Immature natural killer cell (primary cell): Measurements from ENCODE around the gene STK32C. TPM values are rescaled to one million over a fixed set of nuclear protein-coding genes. Genes with fewer than 3 reads are reported as not detected.

Experiments used
- DNase-seq, 3 donors: peaks; one replicate each; pipeline ENCODE4 v3.0.0; 2022; ENCODE audit warnings: mixed read lengths in 1 of 3
- H3K27ac Mint-ChIP-seq, 6 donors: one replicate each; pipeline ENCODE4 v1.8.0; 2020; ENCODE audit warnings: mixed read lengths in 6 of 6, mild to moderate bottlenecking in 5 of 6, inconsistent platforms in 4 of 6, moderate library complexity in 3 of 6
- H3K27me3 Mint-ChIP-seq, 3 donors: one replicate each; pipeline ENCODE4 v1.8.0; 2020 to 2021; ENCODE audit warnings: low read depth in 3 of 3, mild to moderate bottlenecking in 3 of 3, mixed read lengths in 3 of 3, moderate library complexity in 3 of 3, inconsistent platforms in 1 of 3
- H3K36me3 Mint-ChIP-seq, 3 donors: one replicate each; pipeline ENCODE4 v1.8.0; 2020; ENCODE audit warnings: mixed read lengths in 3 of 3, inconsistent platforms in 2 of 3, mild to moderate bottlenecking in 2 of 3
- H3K4me1 Mint-ChIP-seq, 2 donors: one replicate each; pipeline ENCODE4 v1.8.0; 2020; ENCODE audit warnings: inconsistent platforms in 2 of 2, mild to moderate bottlenecking in 2 of 2, mixed read lengths in 2 of 2, moderate library complexity in 1 of 2
- H3K4me3 Mint-ChIP-seq, 5 donors: one replicate each; pipeline ENCODE4 v1.8.0; 2020; ENCODE audit warnings: mild to moderate bottlenecking in 5 of 5, mixed read lengths in 5 of 5, inconsistent platforms in 3 of 5, moderate library complexity in 3 of 5
- H3K9me3 Mint-ChIP-seq, 6 donors: one replicate each; pipeline ENCODE4 v1.8.0; 2020; ENCODE audit warnings: mild to moderate bottlenecking in 6 of 6, mixed read lengths in 6 of 6, inconsistent platforms in 4 of 6, moderate library complexity in 3 of 6
- polyA plus RNA-seq, 3 donors: library from polyadenylated mRNA; unstranded; fragments of 300-500 nt; fragmentation: Illumina TruSeq; gene quantifications; one replicate each; pipeline ENCODE4 v1.2.3, GENCODE V29; 2021

The STK32C gene
- polyA plus RNA-seq, 3 donors from 2014 or later: 6.3 to 14.2 (median 13.7) TPM

DNA sequence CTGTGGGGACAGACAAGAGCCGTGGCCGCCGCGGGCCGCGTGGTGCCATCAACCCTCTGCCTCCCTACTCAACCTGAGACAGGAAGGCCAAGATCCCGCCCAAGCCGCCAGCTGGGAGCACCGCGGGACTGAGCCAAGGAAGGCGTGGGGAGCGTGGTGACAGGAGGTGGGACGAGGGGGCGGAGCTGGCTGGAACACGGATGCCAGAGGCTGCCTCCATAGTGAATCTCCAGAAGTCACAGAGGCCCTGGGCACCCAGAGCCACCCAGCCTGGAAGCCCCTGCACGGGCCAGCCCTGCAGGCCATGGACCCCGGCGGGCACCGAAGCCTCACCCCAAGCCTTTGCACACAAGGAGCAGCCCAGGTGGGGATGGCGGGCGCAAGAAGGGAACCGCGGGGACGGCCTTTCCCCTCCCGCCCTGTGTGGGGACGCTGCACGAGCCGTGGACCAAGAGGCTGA lies 139.1 kb downstream of the STK32C start:
- DNase-seq: no peak
- Mint-ChIP-seq H3K4me3 (no peak overlapping the region), H3K9me3 (no peaks in the 10 kb centered on the region), H3K4me1 (peaks cover 0 to 9% of the 10 kb centered on the region in 2 donors), H3K27ac (no peak overlapping the region), H3K27me3 (peaks cover 4 to 7% (median 7%) of the 10 kb centered on the region in 3 donors), H3K36me3 (no peaks in the 10 kb centered on the region)

DNA sequence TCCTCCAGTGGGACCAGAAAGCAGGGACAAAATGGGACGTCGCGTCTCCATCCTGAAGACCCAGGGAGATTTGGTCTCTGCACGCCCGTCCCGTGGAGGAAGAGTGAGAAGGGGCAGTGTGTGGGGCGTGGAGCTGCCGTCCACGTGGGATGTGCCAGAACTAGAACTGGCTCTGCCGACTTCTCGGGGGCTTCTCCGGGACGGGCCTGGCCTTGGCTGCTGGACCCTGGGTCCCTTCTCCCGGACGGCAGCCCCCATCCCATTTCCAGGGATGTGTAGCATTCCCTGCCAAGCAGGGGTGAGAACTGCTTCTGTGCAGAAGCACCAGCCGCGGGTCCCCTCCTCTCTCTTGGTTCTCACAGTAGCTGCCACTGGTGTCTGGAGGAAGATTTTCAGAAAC lies 139.8 kb downstream of the STK32C start:
- H3K4me3 Mint-ChIP-seq: no peak overlapping the region
- H3K4me1 Mint-ChIP-seq: peaks cover 0 to 7% of the 10 kb centered on the region in 2 donors
- no peak overlapping the region for H3K27ac Mint-ChIP-seq
- H3K27me3 Mint-ChIP-seq: peaks cover 0 to 3% (median 3%) of the 10 kb centered on the region in 3 donors
- DNase-seq: no peak
- no peaks in the 10 kb centered on the region for H3K36me3 Mint-ChIP-seq
- H3K9me3 Mint-ChIP-seq: no peaks in the 10 kb centered on the region

DNA sequence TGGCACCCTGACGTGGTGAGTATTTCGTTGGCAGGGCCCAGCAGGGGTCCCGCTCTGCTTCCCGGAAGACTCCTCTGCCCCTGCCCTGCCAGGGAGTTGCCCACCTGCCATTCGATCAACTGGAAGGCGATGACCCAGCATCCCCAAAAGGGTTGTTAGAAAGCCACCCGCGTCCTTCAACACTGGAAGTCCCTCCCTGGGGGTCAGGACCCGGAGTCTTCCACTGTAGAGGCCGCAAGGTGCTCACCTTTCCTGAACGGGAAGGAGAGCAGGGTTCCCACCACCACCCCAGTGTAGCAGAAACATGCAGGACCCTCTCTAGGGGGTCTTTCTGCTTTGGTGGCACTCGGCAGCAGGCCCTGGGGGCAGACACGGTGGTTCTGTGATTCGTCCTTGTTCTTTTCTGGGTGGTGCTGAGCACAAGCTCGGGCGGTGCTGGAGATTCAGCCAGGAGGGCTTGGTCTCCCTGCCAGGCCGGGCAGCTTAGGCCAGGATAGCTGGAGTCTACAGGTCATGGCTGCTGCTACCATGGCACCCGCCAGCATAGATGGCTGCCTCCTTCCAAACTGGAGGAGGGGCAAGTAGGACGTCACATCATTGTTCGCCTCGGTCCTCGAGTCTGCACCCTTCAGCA lies 140.6 kb downstream of the STK32C start:
- H3K27me3 Mint-ChIP-seq: peaks cover 0 to 7% (median 3%) of the 10 kb centered on the region in 3 donors
- no peak overlapping the region for H3K27ac Mint-ChIP-seq
- peaks cover 7 to 12% of the 10 kb centered on the region in 2 donors for H3K4me1 Mint-ChIP-seq
- DNase-seq: no peak
- H3K36me3 Mint-ChIP-seq: no peaks in the 10 kb centered on the region
- peaks cover 0 to under 1% (median 0%) of the 10 kb centered on the region in 6 donors for H3K9me3 Mint-ChIP-seq
- H3K4me3 Mint-ChIP-seq: no peak overlapping the region

DNA sequence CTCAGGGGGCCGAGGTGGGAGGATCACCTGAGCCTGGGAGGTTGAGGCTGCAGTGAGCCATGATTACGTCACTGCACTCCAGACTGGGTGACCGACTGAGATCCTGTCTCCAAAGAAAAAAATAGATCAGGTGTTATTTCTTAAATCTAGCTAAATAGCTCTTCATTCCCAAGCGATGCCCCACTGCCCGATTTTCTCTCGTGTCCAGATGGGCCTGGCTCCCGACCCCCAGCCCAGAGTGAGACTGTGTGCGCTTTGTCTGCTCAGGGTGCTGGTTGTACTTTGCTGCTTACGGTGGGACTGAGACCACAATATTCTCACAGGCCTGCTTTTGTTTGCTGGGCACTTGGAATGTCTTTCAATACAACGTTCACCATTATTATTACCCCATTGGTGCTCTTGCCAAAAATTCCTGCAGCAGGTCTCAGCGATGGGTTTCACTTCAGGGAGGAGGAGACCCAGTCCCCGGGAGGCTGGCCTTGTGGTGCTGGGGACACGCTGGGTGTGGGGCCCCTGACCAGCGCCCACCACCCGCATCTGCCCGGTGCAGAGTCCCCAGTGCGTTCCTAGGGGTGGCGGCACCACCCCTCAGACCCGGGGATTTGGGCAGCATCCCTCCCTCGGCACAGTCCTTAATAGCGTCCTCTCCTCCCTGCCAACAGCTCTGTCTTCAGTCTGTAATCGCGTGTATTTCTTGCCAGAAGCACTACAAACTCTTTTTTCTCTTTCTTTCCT lies 141.4 kb downstream of the STK32C start:
- Mint-ChIP-seq H3K9me3 (peaks cover 0 to 6% (median 2%) of the 10 kb centered on the region in 6 donors), H3K4me3 (no peak overlapping the region), H3K27ac (peak overlapping the region in 1 of 6 donors; percentile 30), H3K36me3 (peaks cover 0 to 3% (median 0%) of the 10 kb centered on the region in 3 donors), H3K4me1 (peaks cover 14 to 18% of the 10 kb centered on the region in 2 donors), H3K27me3 (peaks cover 5 to 13% (median 8%) of the 10 kb centered on the region in 3 donors)
- DNase-seq: no peak

DNA sequence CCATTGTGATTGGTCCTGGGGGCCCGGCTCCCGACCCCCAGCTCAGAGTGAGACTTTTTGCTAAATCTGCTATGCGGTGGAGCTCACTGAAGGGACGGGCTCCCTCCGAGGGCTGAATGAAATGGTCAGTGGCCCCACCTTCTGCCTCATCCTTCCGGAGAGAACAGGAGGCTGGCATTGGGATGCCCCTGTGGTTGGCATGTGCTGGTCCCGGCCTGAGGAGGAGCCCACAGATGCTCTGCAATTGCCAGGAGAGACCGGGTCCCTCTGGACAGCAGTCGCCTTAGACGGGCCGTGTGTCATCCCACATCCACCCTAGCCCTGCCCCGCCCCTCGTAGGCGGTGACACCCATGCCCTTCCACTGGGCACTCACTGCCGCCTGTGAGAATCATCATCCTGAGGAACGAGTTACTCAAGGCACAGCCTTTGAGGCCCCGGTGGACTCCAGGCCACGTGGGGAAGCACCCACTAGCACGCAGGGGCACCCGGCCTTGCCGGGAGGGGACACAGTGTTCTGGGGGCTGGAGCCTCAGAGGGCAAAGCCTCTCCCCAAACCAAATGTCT lies 142.3 kb downstream of the STK32C start:
- H3K4me3 Mint-ChIP-seq: no peak overlapping the region
- peaks cover 0 to 6% (median 3%) of the 10 kb centered on the region in 6 donors for H3K9me3 Mint-ChIP-seq
- H3K27me3 Mint-ChIP-seq: peaks cover 9 to 19% (median 13%) of the 10 kb centered on the region in 3 donors
- H3K27ac Mint-ChIP-seq: no peak overlapping the region
- DNase-seq: no peak
- H3K36me3 Mint-ChIP-seq: peaks cover 0 to 7% (median 0%) of the 10 kb centered on the region in 3 donors
- H3K4me1 Mint-ChIP-seq: peaks cover 19% of the 10 kb centered on the region in 2 donors

DNA sequence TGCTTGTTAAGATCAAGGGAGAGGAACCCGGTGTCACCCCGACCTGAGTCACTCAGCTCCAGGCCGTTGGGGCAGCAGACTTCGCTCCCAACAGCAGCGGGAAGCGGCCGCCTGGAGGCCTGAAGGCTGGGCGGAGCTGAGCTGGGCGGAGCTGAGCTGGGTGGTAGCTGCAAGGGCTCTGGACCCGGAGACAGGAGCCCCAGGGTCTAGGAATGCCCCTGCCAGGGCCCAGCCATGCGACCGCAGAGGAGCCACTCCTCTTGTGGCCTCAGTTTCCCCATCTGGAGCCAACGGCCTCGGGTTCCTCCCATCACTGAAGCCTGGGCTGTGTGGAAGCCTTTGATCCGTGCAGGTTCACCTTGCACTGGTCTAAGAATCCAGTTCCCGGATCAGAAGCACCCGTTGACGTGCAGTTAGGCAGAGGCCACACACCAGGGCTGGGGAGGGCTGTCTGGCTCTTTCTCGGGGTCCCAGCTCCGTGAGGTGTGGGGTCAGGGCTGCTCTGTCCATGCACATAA lies 142.9 kb downstream of the STK32C start:
- DNase-seq: no peak
- H3K4me1 Mint-ChIP-seq: peaks cover 19 to 21% of the 10 kb centered on the region in 2 donors
- H3K4me3 Mint-ChIP-seq: no peak overlapping the region
- peaks cover 0 to 7% (median 0%) of the 10 kb centered on the region in 3 donors for H3K36me3 Mint-ChIP-seq
- peak overlapping the region in 2 of 6 donors; percentile 60 to 61 for H3K27ac Mint-ChIP-seq
- peaks cover under 1 to 7% (median 3%) of the 10 kb centered on the region in 6 donors for H3K9me3 Mint-ChIP-seq
- H3K27me3 Mint-ChIP-seq: peaks cover 11 to 20% (median 13%) of the 10 kb centered on the region in 3 donors

DNA sequence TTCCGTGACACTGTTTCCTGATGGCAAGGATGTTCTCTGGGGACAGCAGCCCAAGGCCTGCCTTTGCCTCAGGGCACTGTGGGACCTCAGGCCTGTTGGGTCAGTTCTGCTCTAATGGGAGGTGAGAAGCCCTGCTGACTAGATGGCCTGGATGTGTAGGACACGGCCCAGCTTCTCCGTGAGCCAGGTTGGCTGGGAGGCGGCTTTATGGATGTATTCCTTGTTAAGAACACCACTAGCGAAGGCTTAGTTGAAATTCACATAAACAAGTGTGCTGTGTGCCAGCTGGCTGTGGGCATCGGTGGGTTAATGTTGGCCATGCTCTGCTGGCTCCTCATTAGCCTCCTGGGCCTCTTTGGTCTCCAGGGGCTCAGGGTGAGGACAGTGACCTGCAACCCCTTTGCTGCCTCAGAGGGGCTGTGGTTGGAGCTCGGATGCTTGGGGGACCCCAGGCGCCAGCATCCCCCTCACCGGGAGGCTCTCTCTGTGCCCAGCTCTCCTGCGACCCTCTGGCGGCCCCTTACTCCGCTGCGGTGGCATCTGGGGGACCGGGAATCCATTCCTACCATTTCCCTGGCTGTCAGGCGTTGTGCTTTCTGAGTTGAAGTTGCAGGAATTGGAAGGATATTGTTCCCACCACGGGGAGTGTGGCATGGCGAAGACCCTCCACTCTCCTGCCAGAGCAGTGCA lies 143.8 kb downstream of the STK32C start:
- Mint-ChIP-seq H3K4me1 (peaks cover 27 to 29% of the 10 kb centered on the region in 2 donors), H3K9me3 (peaks cover 3 to 16% (median 7%) of the 10 kb centered on the region in 6 donors), H3K4me3 (no peak overlapping the region), H3K36me3 (peaks cover 0 to 12% (median 0%) of the 10 kb centered on the region in 3 donors), H3K27me3 (peaks cover 19 to 29% (median 21%) of the 10 kb centered on the region in 3 donors), H3K27ac (peak overlapping the region in 4 of 6 donors; percentile 53 to 85 (median 64))
- no peak for DNase-seq

DNA sequence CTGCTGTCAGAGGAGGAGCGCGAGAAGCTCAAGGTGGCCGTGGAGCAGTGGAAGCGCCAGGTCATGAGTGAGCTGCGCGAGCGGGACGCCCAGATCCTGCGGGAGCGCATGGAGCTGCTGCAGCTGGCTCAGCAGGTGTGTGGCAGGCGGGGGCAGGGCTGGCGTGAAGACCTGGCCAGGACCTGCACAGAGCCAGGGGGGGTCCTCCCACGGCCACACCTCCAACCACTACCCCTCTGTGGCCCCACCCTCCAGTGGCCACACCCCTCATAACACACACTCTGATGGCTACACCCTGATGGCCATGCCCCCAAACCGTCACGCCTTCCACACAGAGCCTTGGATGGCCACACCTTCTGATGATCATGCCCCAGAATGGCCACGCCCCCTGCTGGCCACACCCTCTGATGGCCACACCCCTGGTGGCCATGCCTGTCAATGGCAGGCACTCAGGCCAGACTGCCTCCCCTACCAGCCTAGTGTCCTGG lies 144.4 kb downstream of the STK32C start:
- Mint-ChIP-seq H3K4me3 (peak overlapping the region in 1 of 5 donors; percentile 36), H3K27me3 (peaks cover 23 to 33% (median 23%) of the 10 kb centered on the region in 3 donors), H3K36me3 (peaks cover 0 to 12% (median 0%) of the 10 kb centered on the region in 3 donors), H3K9me3 (peaks cover 3 to 18% (median 7%) of the 10 kb centered on the region in 6 donors), H3K4me1 (peaks cover 31 to 33% of the 10 kb centered on the region in 2 donors), H3K27ac (peak overlapping the region in 4 of 6 donors; percentile 36 to 85 (median 64))
- DNase-seq: peak in 1 of 3 donors; percentile 21

DNA sequence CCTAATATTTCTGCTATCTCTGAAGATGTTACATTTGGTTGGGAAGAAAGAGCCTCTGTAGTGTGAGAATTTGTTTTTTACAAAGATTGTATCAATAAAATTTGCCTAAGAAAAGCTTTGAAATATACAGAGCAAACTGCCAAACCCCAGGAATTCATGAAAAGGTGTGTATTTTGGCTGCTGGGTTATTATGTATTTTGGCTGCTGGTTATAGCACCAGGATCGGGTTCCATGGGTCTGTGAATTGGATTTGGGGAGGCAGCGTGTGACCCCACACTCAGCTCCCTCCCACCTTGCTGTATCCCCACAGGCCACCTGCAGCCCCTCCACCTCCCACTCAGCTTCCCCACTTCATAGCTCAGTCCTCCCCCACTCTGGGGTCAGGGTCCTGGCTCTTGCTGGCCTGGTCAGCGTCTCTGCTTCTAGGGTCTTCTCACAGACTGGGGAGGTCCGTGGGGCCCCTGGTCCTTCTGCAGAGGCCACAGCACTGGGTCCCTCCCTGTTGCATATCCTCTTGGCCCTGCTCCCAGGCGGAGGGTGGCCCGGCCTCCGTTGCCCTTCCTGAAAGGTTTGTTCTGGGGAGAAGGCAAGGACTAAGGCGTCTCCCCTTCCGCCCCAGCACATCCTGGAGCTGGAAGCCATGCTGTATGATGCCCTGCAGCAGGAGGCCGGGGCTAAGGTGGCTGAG lies 145.0 kb downstream of the STK32C start:
- H3K27me3 Mint-ChIP-seq: peaks cover 23 to 37% (median 27%) of the 10 kb centered on the region in 3 donors
- peak overlapping the region; percentile 94 to 99 (median 97) for H3K27ac Mint-ChIP-seq
- peaks cover 35 to 39% of the 10 kb centered on the region in 2 donors for H3K4me1 Mint-ChIP-seq
- peaks cover 0 to 12% (median 0%) of the 10 kb centered on the region in 3 donors for H3K36me3 Mint-ChIP-seq
- DNase-seq: no peak
- H3K4me3 Mint-ChIP-seq: peak overlapping the region in 4 of 5 donors; percentile 66 to 81 (median 74)
- peaks cover 3 to 18% (median 7%) of the 10 kb centered on the region in 6 donors for H3K9me3 Mint-ChIP-seq

DNA sequence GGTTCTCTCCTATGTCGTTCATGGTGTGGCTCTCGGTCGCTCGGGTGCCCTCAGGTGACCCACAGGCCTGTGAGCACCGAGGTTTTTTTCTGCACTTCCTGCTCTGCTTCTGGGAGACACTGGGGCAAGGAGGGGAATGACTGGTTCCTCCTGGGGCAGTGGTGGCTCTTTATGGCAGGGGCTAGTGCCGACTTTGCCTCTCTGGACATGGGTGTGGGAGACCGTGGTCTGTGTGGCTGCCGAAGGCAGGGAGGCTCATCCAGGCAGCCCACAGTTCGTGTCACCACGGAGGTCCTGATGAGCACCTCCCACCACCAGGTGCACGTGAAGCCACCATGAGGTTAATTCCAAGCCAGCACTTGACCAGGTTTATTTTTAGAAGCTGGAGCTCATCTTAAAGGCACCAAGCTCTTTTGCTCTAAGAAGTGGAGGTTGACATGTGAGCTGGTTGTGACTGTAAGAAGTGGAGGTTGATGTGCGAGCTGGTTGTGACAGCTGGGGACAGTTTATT lies 145.7 kb downstream of the STK32C start:
- H3K27me3 Mint-ChIP-seq: peaks cover 23 to 39% (median 27%) of the 10 kb centered on the region in 3 donors
- peak overlapping the region; percentile 94 to 99 (median 97) for H3K27ac Mint-ChIP-seq
- peaks cover 0 to 12% (median 0%) of the 10 kb centered on the region in 3 donors for H3K36me3 Mint-ChIP-seq
- peak overlapping the region; percentile 66 to 83 (median 76) for H3K4me3 Mint-ChIP-seq
- DNase-seq: peak; percentile 22 to 43 (median 24)
- H3K9me3 Mint-ChIP-seq: peaks cover 3 to 18% (median 7%) of the 10 kb centered on the region in 6 donors
- H3K4me1 Mint-ChIP-seq: peaks cover 39 to 43% of the 10 kb centered on the region in 2 donors

DNA sequence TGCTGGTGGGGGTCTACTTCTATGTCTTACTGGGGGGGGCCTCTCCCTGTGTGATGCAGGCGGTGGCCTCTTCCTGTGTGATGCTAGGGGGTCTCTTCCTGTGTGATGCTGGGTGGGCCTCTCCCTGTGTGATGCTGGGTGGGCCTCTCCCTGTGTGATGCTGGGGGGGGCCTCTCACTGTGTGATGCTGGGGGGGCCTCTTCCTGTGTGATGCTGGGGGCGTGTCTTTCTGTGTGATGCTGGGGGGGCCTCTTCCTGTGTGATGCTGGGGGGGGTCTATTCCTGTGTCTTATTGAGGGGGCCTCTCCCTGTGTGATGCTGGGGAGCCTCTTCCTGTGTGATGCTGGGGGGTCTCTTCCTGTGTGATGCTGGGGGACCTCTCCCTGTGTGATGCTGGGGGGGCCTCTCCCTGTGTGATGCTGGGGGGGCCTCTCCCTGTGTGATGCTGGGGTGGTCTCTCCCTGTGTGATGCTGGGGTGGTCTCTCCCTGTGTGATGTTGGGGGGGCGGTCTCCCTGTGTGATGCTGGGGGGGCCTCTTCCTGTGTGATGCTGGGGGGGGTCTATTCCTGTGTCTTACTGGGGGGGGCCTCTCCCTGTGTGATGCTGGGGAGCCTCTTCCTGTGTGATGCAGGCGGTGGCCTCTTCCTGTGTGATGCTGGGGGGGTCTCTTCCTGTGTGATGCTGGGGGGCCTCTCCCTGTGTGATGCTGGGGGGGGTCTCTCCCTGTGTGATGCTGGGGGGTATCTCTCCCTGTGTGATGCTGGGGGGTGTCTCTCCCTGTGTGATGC lies 146.7 kb downstream of the STK32C start:
- peaks cover 3 to 18% (median 7%) of the 10 kb centered on the region in 6 donors for H3K9me3 Mint-ChIP-seq
- H3K4me1 Mint-ChIP-seq: peaks cover 40 to 43% of the 10 kb centered on the region in 2 donors

More for the DNA sequence above, 146.7 kb downstream of the STK32C start:
- peak; percentile 30 to 58 (median 38) for DNase-seq
- Mint-ChIP-seq H3K36me3 (peaks cover 0 to 12% (median 0%) of the 10 kb centered on the region in 3 donors), H3K27me3 (peaks cover 25 to 39% (median 27%) of the 10 kb centered on the region in 3 donors), H3K4me3 (peak overlapping the region in 1 of 5 donors; percentile 64), H3K27ac (peak overlapping the region; percentile 78 to 98 (median 84))
